Left cardiac atrium (tissue), 4 donors: ENCODE data around the gene RNMT. TPM values are rescaled to one million over a fixed set of nuclear protein-coding genes. Genes with fewer than 3 reads are reported as not detected.

Experiments
- ATAC-seq, 2 donors: fragments of 200-7000 bp; cut with Tn5 transposase; one replicate each; pipeline ENCODE4 v1.9.1; 2020; ENCODE audit warnings: mild to moderate bottlenecking in 2 of 2, moderate library complexity in 2 of 2
- DNase-seq: peaks from one replicate; pipeline ENCODE4 v3.0.0-alpha.2; 2020
- intact Hi-C, 2 donors: fragments of 100-400 bp; cut with DNase I; formaldehyde crosslinking; loops; one replicate each; pipeline versions ENCODE4 v1.14.1 to v1.15.1; 2022 to 2023
- total RNA-seq, 2 donors: library from RNA; stranded (reverse); fragmentation: NEBNext Ultra II Directional; extraction: Animal tissue kit (Norgen Biotek cat#: 25700); gene quantifications; one replicate each; pipeline ENCODE4 v1.2.1, GENCODE V29; 2021
- donor health status: DM: no; HTN: yes; CAD: no.
- donor health status: DM: no; HTN: yes; CAD: no; lungs with severe emphysema.
- donor health status: DM: yes; HTN: yes; CAD: no.
- donor health status: Dilated cardiomyopathy.

Gene RNMT
- total RNA-seq, 2 donors from 2014 or later: 21.9 to 39.1 TPM

GRCh38 chr18:13801260-13801601, 74.8 kb downstream of the RNMT start:
- intact Hi-C loops: loop anchor here in 1 of 2 donors (10.0 kb wide), 1 partner anchor 246 kb away; no protein-coding TSS in a partner anchor
- DNase-seq (no peak), ATAC-seq (peak in 1 of 2 donors; percentile 16)

GRCh38 chr18:13804305-13804704, 77.8 kb downstream of the RNMT start:
- intact Hi-C loops: loop anchor here in 1 of 2 donors (10.0 kb wide), 1 partner anchor 250 kb away; no protein-coding TSS in a partner anchor
- ATAC-seq (no peak), DNase-seq (no peak)

DNA sequence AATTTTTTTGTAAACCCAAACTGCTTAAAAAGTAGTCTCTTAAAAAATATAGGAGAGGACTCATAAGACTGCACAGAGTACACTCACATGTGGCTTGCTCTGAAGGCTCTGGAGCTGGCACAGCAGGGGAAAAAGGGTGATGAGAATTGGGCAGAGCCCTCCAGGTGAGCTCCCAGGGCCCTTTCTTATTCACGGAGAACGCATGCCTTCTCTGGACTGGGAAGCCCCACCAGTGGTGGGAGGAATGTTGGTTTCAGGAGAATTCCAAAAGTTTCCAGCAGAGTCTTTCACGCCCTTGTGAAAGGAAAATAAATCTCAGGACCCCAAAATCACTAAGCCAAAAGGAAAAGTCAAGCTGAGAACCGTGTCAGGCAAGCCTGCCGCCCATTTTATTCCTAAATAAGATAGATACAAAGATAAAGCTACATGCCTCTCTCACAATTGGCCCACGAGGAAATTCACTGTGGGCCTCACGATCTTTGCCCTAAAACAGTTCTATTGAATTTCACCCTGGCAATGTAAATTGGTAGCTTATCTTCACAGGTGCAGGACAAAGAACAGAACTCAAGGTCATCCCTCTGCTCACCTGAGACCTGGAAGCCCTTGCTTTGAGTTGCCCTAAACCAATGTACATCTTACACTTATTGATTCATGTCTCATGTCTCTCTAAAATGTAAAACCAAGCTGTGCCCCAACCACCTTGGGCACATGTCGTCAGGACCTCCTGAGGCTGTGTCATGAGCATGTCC, 82.0 kb downstream of the RNMT start:
- intact Hi-C loops: loop anchor here in 1 of 2 donors (10.0 kb wide), 1 partner anchor 254 kb away; no protein-coding TSS in a partner anchor
- DNase-seq: no peak

DNA sequence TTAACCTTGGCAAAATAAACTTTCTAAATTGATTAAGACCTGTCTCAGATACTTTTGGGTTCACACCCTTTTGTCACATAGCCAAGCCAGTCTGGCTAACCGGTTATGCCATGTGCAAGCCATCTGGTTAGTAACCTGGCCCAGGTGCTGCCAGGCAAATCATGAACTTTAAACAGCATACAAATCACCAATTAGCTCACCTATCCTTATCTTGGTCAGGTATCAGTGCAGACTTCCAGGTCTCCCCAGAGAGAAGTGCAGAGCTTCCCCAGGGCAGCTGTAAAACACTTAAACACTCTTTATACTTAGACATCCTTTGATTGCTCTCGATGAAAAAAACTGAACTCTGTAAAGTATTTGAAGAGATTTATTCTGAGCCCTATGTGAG, 82.6 kb downstream of the RNMT start:
- DNase-seq (no peak), ATAC-seq (no peak)
- intact Hi-C loops: loop anchor here in 1 of 2 donors (10.0 kb wide), 1 partner anchor 254 kb away; no protein-coding TSS in a partner anchor

More for the DNA sequence above, 82.0 kb downstream of the RNMT start:
- no peak for ATAC-seq

- DNase-seq (no peak), ATAC-seq (no peak)
- intact Hi-C loops: loop anchor here in 1 of 2 donors (10.0 kb wide), 1 partner anchor 255 kb away; no protein-coding TSS in a partner anchor
Observed at GRCh38 chr18:13809531-13810255, 83.2 kb downstream of the RNMT start.

GRCh38 chr18:13810950-13811485, 84.5 kb downstream of the RNMT start:
- no peak for DNase-seq
- intact Hi-C loops: no loop called here
- no peak for ATAC-seq

- intact Hi-C loops: no loop called here
- ATAC-seq (peak in 1 of 2 donors; percentile 21), DNase-seq (no peak)
Observed at GRCh38 chr18:13811993-13812392, 85.5 kb downstream of the RNMT start.

DNA sequence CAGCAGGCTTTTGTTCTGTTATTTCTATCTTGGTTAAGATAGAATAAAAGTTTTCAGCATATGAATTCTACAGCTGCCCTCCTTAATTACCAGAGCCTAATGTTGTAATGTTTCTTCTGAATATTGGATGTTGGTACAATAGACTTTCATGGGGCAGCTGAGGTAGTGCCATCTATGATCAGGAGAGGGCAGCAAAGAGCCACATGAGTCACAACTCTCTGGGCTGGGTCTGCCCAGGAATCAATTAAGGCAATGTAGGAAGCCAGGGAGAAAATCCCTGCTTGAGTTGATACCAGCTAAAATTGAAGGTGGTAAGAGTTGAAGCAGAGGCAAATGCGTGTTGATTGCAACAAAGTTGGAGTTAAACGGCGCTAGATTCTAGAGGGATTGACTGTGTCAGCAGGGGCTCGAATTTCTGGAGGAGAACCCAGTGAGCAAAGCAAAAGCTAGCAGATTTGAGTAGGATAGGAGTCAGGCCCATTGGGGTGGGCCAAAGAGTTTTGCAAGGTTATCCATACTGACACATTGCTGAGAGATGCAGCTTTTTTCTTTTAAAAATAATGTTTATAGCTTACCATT, 86.9 kb downstream of the RNMT start:
- ATAC-seq (peak; percentile 83 to 87), DNase-seq (peak; percentile 44)
- intact Hi-C loops: no loop called here

Other genes with a start within 250 kb of the RNMT start
- gene FAM210A, start 115 bp upstream of the RNMT start, total RNA-seq: 10 to 100 TPM; 39.7 to 58.4 TPM
- gene MC5R, start 97.5 kb downstream of the RNMT start, total RNA-seq: not detected
- gene MC2R, start 188.9 kb downstream of the RNMT start, total RNA-seq: not detected